ENCODE data around the gene IPMK.

IPMK gene

DNA sequence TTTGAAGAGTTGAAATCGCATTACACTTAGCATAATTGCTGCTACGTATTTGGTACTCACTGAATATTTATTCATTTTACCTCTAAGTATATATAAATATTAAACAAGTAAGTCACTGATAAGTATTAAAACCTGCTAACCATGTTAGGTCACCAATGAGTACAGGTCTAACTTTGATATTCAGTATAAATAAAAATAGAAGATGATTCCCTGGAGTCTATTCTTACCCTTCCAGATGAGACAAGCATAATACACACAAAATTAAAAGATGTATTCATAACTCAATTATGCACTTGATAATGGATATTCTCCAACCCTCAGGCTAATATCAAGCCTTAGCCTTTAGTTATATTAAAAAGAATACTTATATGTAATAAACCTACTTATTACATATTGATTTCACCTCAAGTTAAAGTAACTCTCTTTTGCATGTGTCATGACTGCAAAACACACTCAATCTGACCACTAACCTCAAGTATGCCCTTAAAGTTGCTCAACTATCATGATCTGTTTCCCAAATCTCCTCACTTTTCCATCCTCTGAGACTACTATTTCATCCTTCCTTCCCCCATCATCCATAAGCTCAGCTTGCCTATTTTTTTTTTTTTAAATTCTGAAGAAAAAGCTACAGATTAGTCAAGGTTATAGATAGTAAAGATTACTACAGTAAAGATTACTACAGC lies 46.8 kb downstream of the IPMK start:
- TF ChIP-seq, protein P1, sequence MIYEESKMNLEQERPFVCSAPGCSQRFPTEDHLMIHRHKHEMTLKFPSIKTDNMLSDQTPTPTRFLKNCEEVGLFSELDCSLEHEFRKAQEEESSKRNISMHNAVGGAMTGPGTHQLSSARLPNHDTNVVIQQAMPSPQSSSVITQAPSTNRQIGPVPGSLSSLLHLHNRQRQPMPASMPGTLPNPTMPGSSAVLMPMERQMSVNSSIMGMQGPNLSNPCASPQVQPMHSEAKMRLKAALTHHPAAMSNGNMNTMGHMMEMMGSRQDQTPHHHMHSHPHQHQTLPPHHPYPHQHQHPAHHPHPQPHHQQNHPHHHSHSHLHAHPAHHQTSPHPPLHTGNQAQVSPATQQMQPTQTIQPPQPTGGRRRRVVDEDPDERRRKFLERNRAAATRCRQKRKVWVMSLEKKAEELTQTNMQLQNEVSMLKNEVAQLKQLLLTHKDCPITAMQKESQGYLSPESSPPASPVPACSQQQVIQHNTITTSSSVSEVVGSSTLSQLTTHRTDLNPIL (CRISPR knock-in tag; IDR thresholded peaks at IDR 0.05; ENCODE audit: low read depth): no peak
- no peak for TF ChIP-seq ZNF70 (CRISPR knock-in tag; IDR thresholded peaks at IDR 0.05)
- no peak for TF ChIP-seq TCF4 (CRISPR knock-in tag; IDR thresholded peaks at IDR 0.05; ENCODE audit: borderline replicate concordance)
- TF ChIP-seq OSR1 (CRISPR knock-in tag; IDR thresholded peaks at IDR 0.05): no peak
- no peak for TF ChIP-seq ZNF565 (CRISPR knock-in tag; conservative IDR thresholded peaks at IDR 0.05; ENCODE audit: low read depth)
- ATAC-seq: no peak

DNA sequence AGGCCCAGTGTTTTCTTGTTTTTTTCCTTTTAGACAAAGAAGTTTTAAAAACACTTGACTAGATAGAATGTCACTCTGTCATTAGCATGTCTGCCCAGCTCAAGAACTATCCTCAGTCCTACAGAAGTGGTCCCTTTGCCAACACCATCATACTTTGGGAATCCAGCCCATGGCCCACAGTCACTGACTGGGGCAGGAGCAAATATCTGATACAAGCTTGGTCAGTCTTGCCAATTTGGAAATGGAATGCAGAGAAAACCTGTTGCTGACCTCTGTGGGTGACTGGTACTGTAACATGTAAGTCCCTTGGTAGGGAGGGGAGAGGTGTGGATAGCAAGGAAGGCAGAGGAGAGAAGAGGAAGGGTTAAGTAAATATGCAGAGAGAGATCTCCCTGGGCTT lies 47.8 kb downstream of the IPMK start:
- no peak for ATAC-seq
- TF ChIP-seq ZFP30 (CRISPR knock-in tag; IDR thresholded peaks at IDR 0.05) (no peak), ZC3H10 (CRISPR knock-in tag; IDR thresholded peaks at IDR 0.05) (no peak), ZNF8 (CRISPR knock-in tag; IDR thresholded peaks at IDR 0.05) (no peak), SNAI2 (CRISPR knock-in tag; IDR thresholded peaks at IDR 0.05) (no peak), CSDC2 (CRISPR knock-in tag; IDR thresholded peaks at IDR 0.05) (no peak), OSR1 (CRISPR knock-in tag; IDR thresholded peaks at IDR 0.05) (no peak), ZNF70 (CRISPR knock-in tag; IDR thresholded peaks at IDR 0.05) (no peak), ESRRG (CRISPR knock-in tag; IDR thresholded peaks at IDR 0.05) (no peak), BACH2 (CRISPR knock-in tag; IDR thresholded peaks at IDR 0.05; ENCODE audit: borderline replicate concordance) (no peak), ARNTL (CRISPR knock-in tag; IDR thresholded peaks at IDR 0.05; ENCODE audit: borderline replicate concordance, low read depth) (no peak), TOX (CRISPR knock-in tag; IDR thresholded peaks at IDR 0.05; ENCODE audit: borderline replicate concordance) (no peak), RARB (CRISPR knock-in tag; IDR thresholded peaks at IDR 0.05) (no peak), ZFP3 (CRISPR knock-in tag; IDR thresholded peaks at IDR 0.05) (no peak)
- TF ChIP-seq, protein P2, sequence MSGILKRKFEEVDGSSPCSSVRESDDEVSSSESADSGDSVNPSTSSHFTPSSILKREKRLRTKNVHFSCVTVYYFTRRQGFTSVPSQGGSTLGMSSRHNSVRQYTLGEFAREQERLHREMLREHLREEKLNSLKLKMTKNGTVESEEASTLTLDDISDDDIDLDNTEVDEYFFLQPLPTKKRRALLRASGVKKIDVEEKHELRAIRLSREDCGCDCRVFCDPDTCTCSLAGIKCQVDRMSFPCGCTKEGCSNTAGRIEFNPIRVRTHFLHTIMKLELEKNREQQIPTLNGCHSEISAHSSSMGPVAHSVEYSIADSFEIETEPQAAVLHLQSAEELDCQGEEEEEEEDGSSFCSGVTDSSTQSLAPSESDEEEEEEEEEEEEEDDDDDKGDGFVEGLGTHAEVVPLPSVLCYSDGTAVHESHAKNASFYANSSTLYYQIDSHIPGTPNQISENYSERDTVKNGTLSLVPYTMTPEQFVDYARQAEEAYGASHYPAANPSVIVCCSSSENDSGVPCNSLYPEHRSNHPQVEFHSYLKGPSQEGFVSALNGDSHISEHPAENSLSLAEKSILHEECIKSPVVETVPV (CRISPR knock-in tag; IDR thresholded peaks at IDR 0.05): no peak
- TF ChIP-seq, protein P3, sequence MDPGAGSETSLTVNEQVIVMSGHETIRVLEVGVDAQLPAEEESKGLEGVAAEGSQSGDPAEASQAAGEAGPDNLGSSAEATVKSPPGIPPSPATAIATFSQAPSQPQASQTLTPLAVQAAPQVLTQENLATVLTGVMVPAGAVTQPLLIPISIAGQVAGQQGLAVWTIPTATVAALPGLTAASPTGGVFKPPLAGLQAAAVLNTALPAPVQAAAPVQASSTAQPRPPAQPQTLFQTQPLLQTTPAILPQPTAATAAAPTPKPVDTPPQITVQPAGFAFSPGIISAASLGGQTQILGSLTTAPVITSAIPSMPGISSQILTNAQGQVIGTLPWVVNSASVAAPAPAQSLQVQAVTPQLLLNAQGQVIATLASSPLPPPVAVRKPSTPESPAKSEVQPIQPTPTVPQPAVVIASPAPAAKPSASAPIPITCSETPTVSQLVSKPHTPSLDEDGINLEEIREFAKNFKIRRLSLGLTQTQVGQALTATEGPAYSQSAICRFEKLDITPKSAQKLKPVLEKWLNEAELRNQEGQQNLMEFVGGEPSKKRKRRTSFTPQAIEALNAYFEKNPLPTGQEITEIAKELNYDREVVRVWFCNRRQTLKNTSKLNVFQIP (CRISPR knock-in tag; IDR thresholded peaks at IDR 0.05; ENCODE audit: borderline replicate concordance, low read depth): no peak
- TF ChIP-seq, protein P1 (CRISPR knock-in tag; IDR thresholded peaks at IDR 0.05; ENCODE audit: low read depth): no peak
- TF ChIP-seq, protein P4, sequence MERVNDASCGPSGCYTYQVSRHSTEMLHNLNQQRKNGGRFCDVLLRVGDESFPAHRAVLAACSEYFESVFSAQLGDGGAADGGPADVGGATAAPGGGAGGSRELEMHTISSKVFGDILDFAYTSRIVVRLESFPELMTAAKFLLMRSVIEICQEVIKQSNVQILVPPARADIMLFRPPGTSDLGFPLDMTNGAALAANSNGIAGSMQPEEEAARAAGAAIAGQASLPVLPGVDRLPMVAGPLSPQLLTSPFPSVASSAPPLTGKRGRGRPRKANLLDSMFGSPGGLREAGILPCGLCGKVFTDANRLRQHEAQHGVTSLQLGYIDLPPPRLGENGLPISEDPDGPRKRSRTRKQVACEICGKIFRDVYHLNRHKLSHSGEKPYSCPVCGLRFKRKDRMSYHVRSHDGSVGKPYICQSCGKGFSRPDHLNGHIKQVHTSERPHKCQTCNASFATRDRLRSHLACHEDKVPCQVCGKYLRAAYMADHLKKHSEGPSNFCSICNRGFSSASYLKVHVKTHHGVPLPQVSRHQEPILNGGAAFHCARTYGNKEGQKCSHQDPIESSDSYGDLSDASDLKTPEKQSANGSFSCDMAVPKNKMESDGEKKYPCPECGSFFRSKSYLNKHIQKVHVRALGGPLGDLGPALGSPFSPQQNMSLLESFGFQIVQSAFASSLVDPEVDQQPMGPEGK (CRISPR knock-in tag; IDR thresholded peaks at IDR 0.05; ENCODE audit: borderline replicate concordance): no peak

DNA sequence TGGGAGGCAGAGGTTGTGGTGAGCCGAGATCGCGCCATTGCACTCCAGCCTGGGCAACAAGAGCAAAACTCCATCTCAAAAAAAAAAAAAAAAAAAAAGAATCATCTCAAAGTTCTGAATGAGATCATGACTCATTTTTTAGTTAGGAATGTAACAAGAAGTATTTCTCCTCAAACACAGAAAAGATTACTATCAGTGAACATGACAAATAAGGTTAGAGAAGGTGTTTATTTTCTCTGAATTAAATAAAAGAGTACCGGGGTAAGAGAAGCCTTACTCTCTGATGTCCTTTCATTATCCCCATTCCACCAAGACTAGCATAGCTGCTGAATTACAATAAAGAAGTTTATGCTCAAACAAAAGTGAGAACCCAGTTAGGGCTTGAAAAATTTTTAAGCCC lies 50.1 kb downstream of the IPMK start:
- ATAC-seq: peak; percentile 82
- TF ChIP-seq BACH2 (CRISPR knock-in tag; IDR thresholded peaks at IDR 0.05; ENCODE audit: borderline replicate concordance) (no peak), ISL1 (CRISPR knock-in tag; IDR thresholded peaks at IDR 0.05) (0 out of 2 replicates have a peak, but pooled peaks have one; percentile 19), ARNTL (CRISPR knock-in tag; IDR thresholded peaks at IDR 0.05; ENCODE audit: borderline replicate concordance, low read depth) (no peak)
- TF ChIP-seq, protein P1 (CRISPR knock-in tag; IDR thresholded peaks at IDR 0.05; ENCODE audit: low read depth): no peak
